ENCODE measurements around the gene RAB6A. TPM values are rescaled to one million over a fixed set of nuclear protein-coding genes. Genes with fewer than 3 reads are reported as not detected.

The RAB6A gene
- total RNA-seq, 5 donors from 2014 or later (not counting 1 experiment from before 2014, with no cell fraction given), result 58.1 to 118 (median 102) TPM

- ChIA-PET CTCF (interaction anchor here (0.6 to 4.9 kb wide), 9 partner anchors 12 to 903 kb away, joined by 3 to 68 read pairs (median 4); no protein-coding TSS in a partner anchor), POLR2A (interaction anchor here (0.6 kb wide), 3 partner anchors 10 to 572 kb away, joined by 3 to 7 read pairs (median 4); no protein-coding TSS in a partner anchor)
- no peaks in the 10 kb centered on the region for H3K9me3 ChIP-seq
- Mint-ChIP-seq H3K27me3 (no peaks in the 10 kb centered on the region), H3K27ac (no peak overlapping the region), H3K4me1 (peaks cover 12 to 20% (median 18%) of the 10 kb centered on the region in 3 donors), H3K4me3 (peak overlapping the region in 1 of 3 donors; percentile 52), H3K36me3 (peaks cover 10% of the 10 kb centered on the region), H3K9me3 (no peaks in the 10 kb centered on the region)
- peaks cover 0 to 7% of the 10 kb centered on the region in 2 experiments for H3K27me3 ChIP-seq (replicated peaks in 1 of 2; ENCODE audit: control insufficient read depth in 2 of 2, extremely low read depth in 1 of 2, insufficient read depth in 2 of 2, low read length in 1 of 2)
- DNase-seq (no peak), ATAC-seq (replicated peaks in 1 of 4) (no peak)
- no peak overlapping the region for H3K4me3 ChIP-seq (ENCODE audit: control insufficient read depth in 1 of 2, extremely low read depth in 1 of 2, low read length in 1 of 2)
- peaks cover 0 to 2% of the 10 kb centered on the region in 2 donors for H3K36me3 ChIP-seq (ENCODE audit: control insufficient read depth in 2 of 2, extremely low read depth in 1 of 2, insufficient read depth in 1 of 2, low read length in 1 of 2)
- no peak overlapping the region for H3K27ac ChIP-seq (ENCODE audit: low read length)
- WGBS (ENCODE audit: insufficient coverage), result 100% methylated on average over 1 of the region's 3 CpGs
- peaks cover 0 to 17% of the 10 kb centered on the region in 2 experiments for H3K4me1 ChIP-seq (ENCODE audit: control insufficient read depth in 1 of 2, extremely low read depth in 1 of 2, insufficient read depth in 2 of 2, low read length in 2 of 2)
Observed at GRCh38 chr11:73659961-73660360, 100.9 kb downstream of the RAB6A start.

- no peaks in the 10 kb centered on the region for H3K27me3 Mint-ChIP-seq
- H3K9me3 Mint-ChIP-seq, result no peaks in the 10 kb centered on the region
- Histone ChIP-seq H3K4me1 (ENCODE audit: control insufficient read depth in 1 of 2, extremely low read depth in 1 of 2, insufficient read depth in 2 of 2, low read length in 2 of 2) (peaks cover 0 to 12% of the 10 kb centered on the region in 2 experiments), H3K27ac (ENCODE audit: low read length) (no peak overlapping the region), H3K36me3 (ENCODE audit: control insufficient read depth in 2 of 2, extremely low read depth in 1 of 2, insufficient read depth in 1 of 2, low read length in 1 of 2) (peaks cover 2 to 8% of the 10 kb centered on the region in 2 donors), H3K4me3 (ENCODE audit: control insufficient read depth in 1 of 2, extremely low read depth in 1 of 2, low read length in 1 of 2) (no peak overlapping the region), H3K9me3 (no peaks in the 10 kb centered on the region), H3K27me3 (replicated peaks in 1 of 2; ENCODE audit: control insufficient read depth in 2 of 2, extremely low read depth in 1 of 2, insufficient read depth in 2 of 2, low read length in 1 of 2) (peaks cover 0 to 7% of the 10 kb centered on the region in 2 experiments)
- H3K4me3 Mint-ChIP-seq, result no peak overlapping the region
- peaks cover 0 to 10% (median 8%) of the 10 kb centered on the region in 3 donors for H3K4me1 Mint-ChIP-seq
- DNase-seq (no peak), ATAC-seq (replicated peaks in 1 of 4) (no peak)
- WGBS (ENCODE audit: insufficient coverage), result 67% methylated on average over 2 of the region's 3 CpGs
- peaks cover 21% of the 10 kb centered on the region for H3K36me3 Mint-ChIP-seq
- ChIA-PET CTCF (no interaction called here), POLR2A (no interaction called here)
- no peak overlapping the region for H3K27ac Mint-ChIP-seq
Observed at GRCh38 chr11:73656985-73657384, 103.9 kb downstream of the RAB6A start.

- no peak for DNase-seq
- ChIA-PET CTCF (no interaction called here), POLR2A (no interaction called here)
- peaks cover 21% of the 10 kb centered on the region for H3K36me3 Mint-ChIP-seq
- no peaks in the 10 kb centered on the region for H3K27me3 Mint-ChIP-seq
- peaks cover 0 to 4% (median 4%) of the 10 kb centered on the region in 3 donors for H3K4me1 Mint-ChIP-seq
- H3K27ac ChIP-seq (ENCODE audit: low read length), result no peak overlapping the region
- H3K36me3 ChIP-seq (ENCODE audit: control insufficient read depth in 2 of 2, extremely low read depth in 1 of 2, insufficient read depth in 1 of 2, low read length in 1 of 2), result peaks cover 3 to 8% of the 10 kb centered on the region in 2 donors
- no peaks in the 10 kb centered on the region for H3K9me3 ChIP-seq
- no peak overlapping the region for H3K4me3 Mint-ChIP-seq
- no peak for ATAC-seq (replicated peaks in 1 of 4)
- H3K9me3 Mint-ChIP-seq, result no peaks in the 10 kb centered on the region
- peaks cover 0 to under 1% of the 10 kb centered on the region in 2 experiments for H3K27me3 ChIP-seq (replicated peaks in 1 of 2; ENCODE audit: control insufficient read depth in 2 of 2, extremely low read depth in 1 of 2, insufficient read depth in 2 of 2, low read length in 1 of 2)
- H3K27ac Mint-ChIP-seq, result no peak overlapping the region
- peaks cover 0 to 4% of the 10 kb centered on the region in 2 experiments for H3K4me1 ChIP-seq (ENCODE audit: control insufficient read depth in 1 of 2, extremely low read depth in 1 of 2, insufficient read depth in 2 of 2, low read length in 2 of 2)
- 81% methylated on average over 7 of the region's 8 CpGs for WGBS (ENCODE audit: insufficient coverage)
- H3K4me3 ChIP-seq (ENCODE audit: control insufficient read depth in 1 of 2, extremely low read depth in 1 of 2, low read length in 1 of 2), result no peak overlapping the region
Observed at GRCh38 chr11:73655686-73656085, 105.2 kb downstream of the RAB6A start.

- Mint-ChIP-seq H3K36me3 (peaks cover 21% of the 10 kb centered on the region), H3K4me1 (peaks cover 0 to 2% (median 2%) of the 10 kb centered on the region in 3 donors), H3K4me3 (no peak overlapping the region), H3K9me3 (no peaks in the 10 kb centered on the region), H3K27ac (no peak overlapping the region), H3K27me3 (no peaks in the 10 kb centered on the region)
- ChIA-PET POLR2A (no interaction called here), CTCF (no interaction called here)
- no peak overlapping the region for H3K27ac ChIP-seq (ENCODE audit: low read length)
- DNase-seq (no peak), ATAC-seq (replicated peaks in 1 of 4) (no peak)
- H3K27me3 ChIP-seq (replicated peaks in 1 of 2; ENCODE audit: control insufficient read depth in 2 of 2, extremely low read depth in 1 of 2, insufficient read depth in 2 of 2, low read length in 1 of 2), result no peaks in the 10 kb centered on the region
- H3K9me3 ChIP-seq, result no peaks in the 10 kb centered on the region
- H3K36me3 ChIP-seq (ENCODE audit: control insufficient read depth in 2 of 2, extremely low read depth in 1 of 2, insufficient read depth in 1 of 2, low read length in 1 of 2), result peaks cover 5 to 8% of the 10 kb centered on the region in 2 donors
- no peaks in the 10 kb centered on the region for H3K4me1 ChIP-seq (ENCODE audit: control insufficient read depth in 1 of 2, extremely low read depth in 1 of 2, insufficient read depth in 2 of 2, low read length in 2 of 2)
- no peak overlapping the region for H3K4me3 ChIP-seq (ENCODE audit: control insufficient read depth in 1 of 2, extremely low read depth in 1 of 2, low read length in 1 of 2)
- WGBS (ENCODE audit: insufficient coverage), result 79% methylated on average over 7 of the region's 7 CpGs
Observed at GRCh38 chr11:73654482-73655021, 106.3 kb downstream of the RAB6A start.

- WGBS (ENCODE audit: insufficient coverage), result 100% methylated on average over 1 of the region's 5 CpGs
- H3K4me3 ChIP-seq (ENCODE audit: control insufficient read depth in 1 of 2, extremely low read depth in 1 of 2, low read length in 1 of 2), result no peak overlapping the region
- H3K27ac ChIP-seq (ENCODE audit: low read length), result no peak overlapping the region
- Mint-ChIP-seq H3K27ac (no peak overlapping the region), H3K4me3 (no peak overlapping the region), H3K9me3 (no peaks in the 10 kb centered on the region), H3K27me3 (no peaks in the 10 kb centered on the region), H3K4me1 (peaks cover 4 to 7% (median 7%) of the 10 kb centered on the region in 3 donors), H3K36me3 (peaks cover 21% of the 10 kb centered on the region)
- H3K36me3 ChIP-seq (ENCODE audit: control insufficient read depth in 2 of 2, extremely low read depth in 1 of 2, insufficient read depth in 1 of 2, low read length in 1 of 2), result peaks cover 5 to 8% of the 10 kb centered on the region in 2 donors
- H3K27me3 ChIP-seq (replicated peaks in 1 of 2; ENCODE audit: control insufficient read depth in 2 of 2, extremely low read depth in 1 of 2, insufficient read depth in 2 of 2, low read length in 1 of 2), result no peaks in the 10 kb centered on the region
- POLR2A ChIA-PET, result no interaction called here
- no peaks in the 10 kb centered on the region for H3K4me1 ChIP-seq (ENCODE audit: control insufficient read depth in 1 of 2, extremely low read depth in 1 of 2, insufficient read depth in 2 of 2, low read length in 2 of 2)
- CTCF ChIA-PET, result no interaction called here
- DNase-seq (no peak), ATAC-seq (replicated peaks in 1 of 4) (no peak)
- no peaks in the 10 kb centered on the region for H3K9me3 ChIP-seq
Observed at GRCh38 chr11:73653996-73654395, 106.9 kb downstream of the RAB6A start.

GRCh38 chr11:73652856-73653559 lies 107.9 kb downstream of the RAB6A start:
- Mint-ChIP-seq H3K36me3 (peaks cover 18% of the 10 kb centered on the region), H3K9me3 (no peaks in the 10 kb centered on the region), H3K27ac (no peak overlapping the region), H3K4me3 (no peak overlapping the region), H3K4me1 (peaks cover 10 to 12% (median 11%) of the 10 kb centered on the region in 3 donors), H3K27me3 (no peaks in the 10 kb centered on the region)
- Histone ChIP-seq H3K9me3 (no peaks in the 10 kb centered on the region), H3K36me3 (ENCODE audit: control insufficient read depth in 2 of 2, extremely low read depth in 1 of 2, insufficient read depth in 1 of 2, low read length in 1 of 2) (peaks cover 5 to 8% of the 10 kb centered on the region in 2 donors), H3K4me3 (ENCODE audit: control insufficient read depth in 1 of 2, extremely low read depth in 1 of 2, low read length in 1 of 2) (no peak overlapping the region), H3K4me1 (ENCODE audit: control insufficient read depth in 1 of 2, extremely low read depth in 1 of 2, insufficient read depth in 2 of 2, low read length in 2 of 2) (peaks cover 0 to 8% of the 10 kb centered on the region in 2 experiments), H3K27ac (ENCODE audit: low read length) (no peak overlapping the region), H3K27me3 (replicated peaks in 1 of 2; ENCODE audit: control insufficient read depth in 2 of 2, extremely low read depth in 1 of 2, insufficient read depth in 2 of 2, low read length in 1 of 2) (no peaks in the 10 kb centered on the region)
- 100% methylated on average over 2 of the region's 6 CpGs for WGBS (ENCODE audit: insufficient coverage)
- ChIA-PET POLR2A (interaction anchor here in 1 of 2 donors (1.0 kb wide), 1 partner anchor 496 kb away, joined by 3 read pairs; no protein-coding TSS in a partner anchor), CTCF (no interaction called here)
- no peak for ATAC-seq (replicated peaks in 1 of 4)
- no peak for DNase-seq

Data from T-cell (primary cell).